ENCODE measurements around the gene SUSD2.

GRCh38 chr22:24208012-24208749 is 26.9 kb downstream of the SUSD2 start:
- TF ChIP-seq CTCF (conservative IDR thresholded peaks at IDR 0.05; ENCODE audit: low read length) (no peak), EZH2phosphoT487 (IDR thresholded peaks at IDR 0.05; ENCODE audit: borderline replicate concordance, low read depth, low read length) (no peak)
